GM23248 (cell line): ENCODE data around the gene DENND1A.

Experiments
- EZH2 ChIP-seq: fragments of 200-600 bp; sonication (generic); IDR thresholded peaks from 2 replicates; pipeline ENCODE4 v1.6.1; 2018; ENCODE audit warnings: antibody characterized with exemption, mild to moderate bottlenecking; ENCODE audit not compliant: insufficient read depth, poor library complexity, severe bottlenecking
- EZH2phosphoT487 ChIP-seq: fragments of 200-600 bp; sonication (generic); IDR thresholded peaks from 2 replicates; pipeline ENCODE4 v1.6.1; 2018; ENCODE audit warnings: antibody characterized with exemption, moderate library complexity, mild to moderate bottlenecking, low read depth; ENCODE audit not compliant: insufficient read depth

DNA sequence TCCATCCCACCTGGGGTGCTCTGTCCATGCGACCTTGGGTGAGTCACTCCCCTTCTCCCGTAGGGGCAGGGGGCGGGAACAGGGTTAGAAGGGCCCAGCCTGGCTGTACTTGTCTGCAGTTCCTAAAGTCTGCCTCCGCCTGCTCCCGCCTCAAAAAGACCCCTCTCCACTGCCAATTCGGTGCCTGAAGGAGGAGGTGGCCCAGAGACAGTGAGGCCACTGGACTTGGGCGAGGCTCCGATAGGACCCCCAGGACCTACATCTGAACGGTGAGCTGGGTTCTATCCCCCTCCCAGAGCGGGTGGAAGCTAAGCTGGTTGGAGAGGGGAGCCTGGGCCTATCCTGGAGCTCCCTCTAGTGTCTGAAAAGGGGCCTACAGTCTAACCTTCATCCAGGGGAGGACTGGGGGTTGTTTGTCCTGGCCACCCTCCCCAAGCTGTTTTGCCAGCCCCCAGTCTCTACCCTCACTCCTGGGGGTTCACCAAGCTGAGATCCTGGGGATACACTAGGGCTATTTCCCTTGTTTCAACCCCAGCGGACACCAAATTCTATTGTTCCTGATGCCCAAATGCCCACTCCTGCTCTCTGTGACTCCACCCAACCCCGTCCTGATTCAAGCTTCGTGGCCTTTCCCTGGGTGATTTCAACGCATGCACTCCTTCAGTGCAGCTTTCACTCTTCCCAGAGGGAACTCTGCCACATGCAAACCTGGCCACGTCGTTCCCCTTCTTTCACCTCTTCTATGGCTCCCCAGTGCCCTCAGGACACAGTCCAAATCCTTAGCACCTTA, 580.0 kb downstream of the DENND1A start:
- no peak for TF ChIP-seq EZH2phosphoT487
- TF ChIP-seq EZH2: no peak
